ENCODE data around the gene CNTNAP2. TPM values are rescaled to one million over a fixed set of nuclear protein-coding genes. Genes with fewer than 3 reads are reported as not detected.

Gene CNTNAP2
- total and polyA plus RNA-seq, 8 donors: 0.09 to 1.1 (median 0.38) TPM

- Histone ChIP-seq H3K27me3 (no peaks in the 10 kb centered on the region), H3K4me3 (no peak overlapping the region), H3K4me1 (no peaks in the 10 kb centered on the region), H3K36me3 (no peaks in the 10 kb centered on the region), H3K9me3 (no peaks in the 10 kb centered on the region), H3K27ac (no peak overlapping the region)
- 64 to 70% methylated on average over 3 of the region's 3 CpGs for WGBS, 2 donors
- TF ChIP-seq CTCF (IDR thresholded peaks at IDR 0.05): no peak
- FAIRE-seq (no peak), ATAC-seq (no peak), DNase-seq (no peak)
- intact Hi-C loops (cut with DNase I): no loop called here
These were observed 759.8 kb downstream of the CNTNAP2 start for GRCh38 chr7:146876411-146876810.

DNA sequence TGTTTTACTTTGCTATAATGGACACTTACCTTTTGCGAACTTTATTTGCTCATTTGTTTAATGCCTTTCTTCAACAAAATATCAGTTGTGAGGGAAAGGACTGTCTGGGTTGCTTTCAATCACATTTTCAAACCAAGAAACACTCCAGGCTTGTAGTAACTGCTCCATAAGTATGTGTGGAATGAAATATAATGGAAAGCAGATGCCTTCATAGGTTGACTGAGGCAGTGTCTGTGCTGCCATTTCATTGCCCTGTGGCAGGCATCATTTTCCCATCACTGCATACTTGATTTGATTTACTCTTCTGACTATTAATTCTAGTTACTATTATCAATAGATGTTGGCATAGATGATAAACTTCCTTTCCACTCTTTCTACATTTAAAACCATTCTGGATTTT lies 762.3 kb downstream of the CNTNAP2 start:
- Histone ChIP-seq H3K4me1 (no peaks in the 10 kb centered on the region), H3K27me3 (no peaks in the 10 kb centered on the region), H3K4me3 (no peak overlapping the region), H3K27ac (no peak overlapping the region), H3K9me3 (no peaks in the 10 kb centered on the region), H3K36me3 (no peaks in the 10 kb centered on the region)
- intact Hi-C loops (cut with DNase I): no loop called here
- FAIRE-seq: no peak
- no peak for TF ChIP-seq CTCF (IDR thresholded peaks at IDR 0.05)
- WGBS, 2 donors: 85 to 87% methylated on average over 1 of the region's 1 CpG
- no peak for DNase-seq
- no peak for ATAC-seq

DNA sequence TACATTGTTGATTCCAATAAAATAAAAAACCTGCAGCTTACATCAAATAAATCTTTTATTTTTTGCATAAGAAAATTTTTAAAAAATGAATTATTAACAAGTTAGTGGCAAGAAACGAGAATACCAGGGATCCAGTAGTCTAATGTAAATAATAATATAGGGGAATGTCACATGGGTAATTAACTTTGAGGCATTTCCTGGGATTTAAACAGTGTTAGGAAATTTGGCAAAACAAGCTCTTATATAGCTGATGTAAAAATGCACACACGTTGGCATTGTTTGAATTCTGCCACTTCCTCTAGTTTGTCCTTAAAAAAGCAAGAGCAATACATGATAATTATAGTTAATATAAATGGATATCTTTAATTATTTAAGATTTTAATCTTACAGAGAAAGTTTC lies 768.6 kb downstream of the CNTNAP2 start:
- Histone ChIP-seq H3K4me1 (no peaks in the 10 kb centered on the region), H3K27me3 (no peaks in the 10 kb centered on the region), H3K27ac (no peak overlapping the region), H3K4me3 (no peak overlapping the region), H3K9me3 (no peaks in the 10 kb centered on the region), H3K36me3 (no peaks in the 10 kb centered on the region)
- intact Hi-C loops (cut with DNase I): no loop called here
- DNase-seq (no peak), ATAC-seq (no peak), FAIRE-seq (no peak)
- no peak for TF ChIP-seq CTCF (IDR thresholded peaks at IDR 0.05)
- WGBS, 2 donors: 49 to 54% methylated on average over 2 of the region's 2 CpGs

- Histone ChIP-seq H3K36me3 (no peaks in the 10 kb centered on the region), H3K27me3 (no peaks in the 10 kb centered on the region), H3K4me1 (no peaks in the 10 kb centered on the region), H3K9me3 (no peaks in the 10 kb centered on the region), H3K4me3 (no peak overlapping the region), H3K27ac (no peak overlapping the region)
- no peak for FAIRE-seq
- 79 to 84% methylated on average over 6 of the region's 6 CpGs for WGBS, 2 donors
- no peak for TF ChIP-seq CTCF (IDR thresholded peaks at IDR 0.05)
- intact Hi-C loops (cut with DNase I): no loop called here
- no peak for DNase-seq
- no peak for ATAC-seq
These were observed 773.4 kb downstream of the CNTNAP2 start for GRCh38 chr7:146889806-146890555.

GRCh38 chr7:146892151-146892550 lies 775.5 kb downstream of the CNTNAP2 start:
- intact Hi-C loops (cut with DNase I): no loop called here

More at GRCh38 chr7:146892151-146892550, 775.5 kb downstream of the CNTNAP2 start:
- Histone ChIP-seq H3K27ac (no peak overlapping the region), H3K27me3 (no peaks in the 10 kb centered on the region), H3K4me1 (no peaks in the 10 kb centered on the region), H3K36me3 (no peaks in the 10 kb centered on the region), H3K9me3 (no peaks in the 10 kb centered on the region), H3K4me3 (no peak overlapping the region)
- ATAC-seq (no peak), FAIRE-seq (no peak), DNase-seq (no peak)
- TF ChIP-seq CTCF (IDR thresholded peaks at IDR 0.05): no peak
- 49% methylated on average over 2 of the region's 2 CpGs for WGBS, 2 donors
